Peyer's patch (tissue), 4 donors: ENCODE results near the gene GHITM.
"Not testable (repeated sequence)": the region's sequence is repeated elsewhere in the genome, so short reads cannot be mapped to it uniquely, and the experiment has no call there.

Experiments used
- CTCF ChIP-seq, 6 experiments: fragments of 450-650 bp in 4 of 6; fragments of 200-600 bp in 2 of 6; sonication (generic) in 1 of 6; IDR thresholded peaks; one replicate each; pipeline ENCODE4 v1.5.1; 2017 to 2019; ENCODE audit warnings: antibody characterized with exemption in 6 of 6, mild to moderate bottlenecking in 3 of 6, moderate library complexity in 1 of 6
- POLR2A ChIP-seq, 2 donors: fragments of 450-650 bp; IDR thresholded peaks; one replicate each; pipeline ENCODE4 v1.5.1; 2017; ENCODE audit warnings: antibody characterized with exemption in 2 of 2, mild to moderate bottlenecking in 2 of 2, moderate library complexity in 2 of 2

- TF ChIP-seq POLR2A, CTCF (IDR thresholded peaks at IDR 0.05): not testable (repeated sequence)
These were observed 32.6 kb downstream of the GHITM start for GRCh38 chr10:84171700-84172466.
